ENCODE results near the gene C15orf39.
"Not testable (repeated sequence)": the region's sequence is repeated elsewhere in the genome, so short reads cannot be mapped to it uniquely, and the experiment has no call there.

Gene C15orf39

DNA sequence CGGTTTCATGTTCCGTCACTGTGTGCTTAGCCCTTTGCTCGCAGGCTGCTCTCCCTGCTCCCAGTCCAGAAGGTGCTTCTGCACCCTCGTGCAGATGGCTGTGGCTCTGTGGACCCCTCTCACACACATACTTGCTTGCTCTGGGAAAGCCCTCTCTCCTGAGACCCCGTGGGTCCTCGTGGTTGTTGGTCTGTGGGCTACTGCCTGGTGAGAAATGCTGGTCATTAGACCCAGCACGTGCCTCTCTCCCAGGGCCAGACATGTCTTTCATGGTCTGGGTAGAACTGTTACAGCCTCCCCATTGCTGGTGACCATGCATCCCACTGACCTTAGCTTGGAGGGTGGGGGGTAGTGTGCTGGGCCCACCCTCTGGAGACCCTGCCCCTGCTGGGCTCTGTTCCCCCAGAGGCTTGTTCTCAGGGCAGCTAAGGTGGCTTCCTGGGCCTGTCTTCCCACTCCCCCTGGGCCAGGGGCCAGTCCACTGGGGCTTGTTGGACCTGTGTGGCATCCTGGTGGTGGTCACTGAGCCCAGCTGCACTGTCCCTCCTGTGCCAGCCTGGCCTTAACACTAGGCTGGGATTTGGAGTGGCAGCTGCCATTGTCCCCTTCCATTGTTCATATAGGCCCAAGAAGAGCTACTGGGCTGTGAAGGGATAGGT, 10.6 kb downstream of the C15orf39 start:
- DNase-seq (ENCODE audit: low spot score): no peak

DNA sequence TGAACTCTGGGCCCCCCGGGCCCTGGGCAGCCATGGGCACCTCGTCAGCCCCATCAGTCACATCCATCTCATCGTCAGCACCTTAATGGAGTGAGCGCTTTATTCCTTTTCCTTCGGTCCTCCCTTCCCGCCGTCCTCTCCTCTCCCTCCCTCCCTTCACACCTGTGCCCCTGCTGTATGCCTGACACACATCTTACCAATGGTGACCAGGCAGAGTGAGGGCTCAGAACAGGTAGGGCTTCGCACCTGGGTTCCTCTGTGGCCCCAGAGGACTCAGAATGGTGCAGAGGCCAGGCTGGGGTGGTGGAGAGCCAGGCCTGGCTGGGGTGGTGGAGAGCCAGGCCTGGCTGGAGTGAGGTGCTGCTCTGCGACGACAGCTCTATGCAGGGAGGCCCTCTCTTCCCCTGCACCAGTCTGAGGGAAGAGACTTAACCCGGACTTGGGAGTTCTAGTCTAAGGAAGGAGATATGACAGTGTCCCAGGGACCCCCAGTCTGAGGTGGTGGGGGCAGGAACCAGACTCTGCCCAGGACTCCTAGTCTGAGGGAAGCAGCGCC, 11.6 kb downstream of the C15orf39 start:
- DNase-seq (ENCODE audit: low spot score): no peak

- DNase-seq (ENCODE audit: low spot score): no peak
These were observed 12.1 kb downstream of the C15orf39 start for GRCh38 chr15:75213768-75214221.

GRCh38 chr15:75214293-75215096, 12.8 kb downstream of the C15orf39 start:
- no peak for DNase-seq (ENCODE audit: low spot score)

GRCh38 chr15:75215107-75216004, 13.7 kb downstream of the C15orf39 start:
- DNase-seq (ENCODE audit: low spot score): no peak

DNA sequence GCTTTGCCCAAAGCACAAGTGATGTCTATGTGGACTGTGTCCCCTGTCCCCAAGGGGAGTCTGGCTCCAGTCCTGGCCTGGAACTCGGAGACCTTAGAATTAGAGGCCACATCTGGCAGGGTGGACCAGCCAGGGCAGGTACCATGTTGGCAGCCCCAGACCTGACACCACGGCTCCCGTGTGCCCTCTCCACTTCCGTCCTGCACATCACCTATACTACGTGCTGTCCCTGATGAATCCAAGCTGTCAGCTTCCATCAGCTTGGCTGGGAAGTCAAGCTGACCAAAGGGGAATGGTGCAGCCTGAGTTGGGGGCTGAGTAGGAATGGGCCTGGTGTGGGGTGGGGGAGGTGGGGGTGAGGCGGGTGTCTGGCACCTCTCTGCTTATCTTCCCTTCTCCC, 15.3 kb downstream of the C15orf39 start:
- DNase-seq (ENCODE audit: low spot score): no peak

DNA sequence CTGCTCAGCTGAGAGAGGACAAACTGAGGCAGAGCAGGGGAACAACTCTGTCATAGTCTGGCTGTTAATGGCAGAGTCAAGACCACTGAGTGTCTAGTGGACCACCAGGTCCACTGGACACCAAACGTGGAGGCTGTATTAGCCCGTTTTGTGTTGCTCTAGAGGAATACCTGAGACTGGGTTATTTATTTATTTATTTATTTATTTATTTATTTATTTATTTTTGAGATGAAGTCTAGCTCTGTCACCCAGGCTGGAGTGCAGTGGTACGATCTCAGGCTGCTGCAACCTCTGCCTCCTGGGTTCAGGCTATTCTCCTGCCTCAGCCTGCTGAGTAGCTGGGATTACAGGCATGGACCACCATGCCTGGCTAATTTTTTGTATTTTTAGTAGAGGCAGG, 15.9 kb downstream of the C15orf39 start:
- not testable (repeated sequence) for DNase-seq (ENCODE audit: low spot score)

DNA sequence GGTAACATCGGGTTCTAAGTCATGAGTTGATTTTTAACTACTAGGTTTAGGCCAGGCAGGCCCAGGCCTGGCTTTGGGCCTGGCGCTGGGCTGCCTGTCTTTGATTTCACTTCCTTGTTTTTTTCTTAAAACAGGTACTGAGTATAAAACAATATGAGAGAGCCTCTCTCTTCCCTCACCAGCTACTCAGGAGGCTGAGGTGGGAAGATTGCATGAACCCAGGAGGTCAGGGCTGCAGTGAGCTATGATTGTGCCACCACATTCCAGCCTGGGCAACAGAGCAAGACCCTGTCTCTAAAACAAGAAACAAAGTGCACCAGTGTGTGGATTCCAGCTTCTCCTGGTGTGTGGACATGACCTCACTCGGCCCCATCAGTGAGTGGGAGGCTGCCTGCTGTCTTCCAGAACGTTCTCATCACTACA, 17.8 kb downstream of the C15orf39 start:
- DNase-seq (ENCODE audit: low spot score): peak; percentile 29

DNA sequence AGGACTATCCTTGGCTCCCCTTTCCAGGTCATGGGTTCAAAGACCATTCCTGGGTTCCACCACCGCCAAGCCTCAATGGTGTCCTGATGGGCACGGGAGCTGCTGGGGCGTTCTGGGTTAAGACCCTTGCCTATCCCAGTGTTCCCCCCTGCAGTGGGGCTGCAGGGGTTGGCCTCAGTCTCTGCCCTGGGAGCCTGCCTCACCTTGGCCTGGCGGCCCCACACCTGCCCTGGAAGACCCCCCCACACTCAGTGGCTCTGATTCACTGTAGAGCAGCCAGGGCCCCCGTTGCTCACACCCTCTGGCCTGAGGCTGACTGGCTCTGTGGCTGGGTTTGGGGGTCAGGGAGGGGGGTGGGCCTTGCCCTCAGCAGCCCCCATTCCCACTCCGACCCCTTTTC, 22.0 kb downstream of the C15orf39 start:
- DNase-seq (ENCODE audit: low spot score): no peak

DNA sequence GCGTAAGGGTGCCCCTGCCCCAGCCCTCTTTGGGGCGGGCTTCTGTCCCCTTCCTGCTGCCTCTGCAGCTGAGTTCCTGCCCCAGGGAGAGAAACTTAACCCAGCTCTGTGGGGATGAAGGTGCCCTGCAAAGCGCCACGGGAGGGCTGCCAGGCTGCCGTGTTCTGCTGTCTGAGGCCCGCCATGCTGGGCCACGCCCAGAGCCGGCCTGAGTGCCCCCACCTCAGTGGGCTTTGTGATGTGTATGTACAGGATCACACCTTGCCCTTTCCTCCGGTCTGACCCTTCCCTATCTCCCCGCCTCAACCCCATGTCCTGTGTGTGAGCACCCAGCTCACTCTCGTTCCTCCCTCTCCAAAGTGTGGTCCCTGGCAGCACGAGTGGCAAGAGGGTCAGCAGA, 22.6 kb downstream of the C15orf39 start:
- DNase-seq (ENCODE audit: low spot score): no peak

DNA sequence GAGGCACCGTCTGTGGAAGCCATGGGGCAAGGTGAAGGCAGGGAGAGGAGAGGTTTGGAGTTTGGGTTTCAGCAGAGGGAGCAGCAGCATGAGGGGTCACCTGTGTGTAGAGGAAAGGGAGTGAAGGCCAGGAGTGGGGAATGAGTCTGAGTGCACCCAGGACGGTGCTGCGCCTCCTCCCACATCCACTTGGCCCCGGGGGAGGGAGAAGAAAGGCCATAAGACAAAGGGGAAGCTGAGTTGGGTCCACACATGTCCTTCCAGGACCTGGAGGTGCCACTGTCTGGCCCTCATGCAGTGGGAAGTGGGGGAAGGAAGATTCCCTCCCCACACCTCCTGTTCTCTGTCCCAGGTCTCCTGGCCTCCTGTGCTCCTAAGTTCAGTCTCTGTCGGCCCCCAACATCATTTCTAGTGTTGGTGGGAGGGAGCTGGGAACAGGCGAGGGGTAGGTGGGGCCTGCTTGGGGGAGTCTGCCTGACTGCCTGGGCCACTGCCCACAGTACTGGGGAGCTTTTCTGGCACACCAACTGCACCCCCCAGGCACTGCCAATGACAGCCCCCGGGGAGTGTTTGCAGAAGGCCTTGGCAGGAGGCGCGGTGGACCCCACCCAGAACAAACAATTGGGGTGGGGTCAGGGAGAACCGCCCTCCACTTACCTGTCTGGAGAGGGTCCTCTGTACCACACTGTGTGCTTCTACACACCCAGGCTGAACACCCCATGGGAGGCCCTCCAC, 23.6 kb downstream of the C15orf39 start:
- not testable (repeated sequence) for DNase-seq (ENCODE audit: low spot score)

GRCh38 chr15:75225951-75226732, 24.5 kb downstream of the C15orf39 start:
- no peak for DNase-seq (ENCODE audit: low spot score)

GRCh38 chr15:75227112-75227511, 25.4 kb downstream of the C15orf39 start:
- not testable (repeated sequence) for DNase-seq (ENCODE audit: low spot score)

- no peak for DNase-seq (ENCODE audit: low spot score)
These were observed 26.1 kb downstream of the C15orf39 start for GRCh38 chr15:75227663-75228280.

DNA sequence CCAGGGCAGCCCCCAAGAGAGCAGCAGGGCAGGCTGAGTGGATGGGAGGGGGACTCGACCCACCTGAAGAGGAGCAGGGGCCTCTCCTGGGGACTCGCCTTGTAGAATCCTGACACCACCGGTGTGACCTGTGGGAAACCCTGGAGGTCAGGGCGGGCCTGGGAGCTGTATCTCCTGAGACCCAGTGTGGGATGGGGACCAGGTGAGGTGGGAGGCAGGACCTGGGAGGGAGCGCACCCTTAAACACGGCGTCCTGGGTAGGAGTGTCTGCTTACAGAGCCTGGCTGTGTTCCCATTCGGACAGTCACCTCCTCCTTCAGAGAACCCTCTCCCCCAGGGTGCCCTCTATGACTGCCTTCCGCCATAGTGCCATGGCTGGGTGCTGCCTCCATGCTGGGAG, 27.1 kb downstream of the C15orf39 start:
- DNase-seq (ENCODE audit: low spot score): no peak

DNA sequence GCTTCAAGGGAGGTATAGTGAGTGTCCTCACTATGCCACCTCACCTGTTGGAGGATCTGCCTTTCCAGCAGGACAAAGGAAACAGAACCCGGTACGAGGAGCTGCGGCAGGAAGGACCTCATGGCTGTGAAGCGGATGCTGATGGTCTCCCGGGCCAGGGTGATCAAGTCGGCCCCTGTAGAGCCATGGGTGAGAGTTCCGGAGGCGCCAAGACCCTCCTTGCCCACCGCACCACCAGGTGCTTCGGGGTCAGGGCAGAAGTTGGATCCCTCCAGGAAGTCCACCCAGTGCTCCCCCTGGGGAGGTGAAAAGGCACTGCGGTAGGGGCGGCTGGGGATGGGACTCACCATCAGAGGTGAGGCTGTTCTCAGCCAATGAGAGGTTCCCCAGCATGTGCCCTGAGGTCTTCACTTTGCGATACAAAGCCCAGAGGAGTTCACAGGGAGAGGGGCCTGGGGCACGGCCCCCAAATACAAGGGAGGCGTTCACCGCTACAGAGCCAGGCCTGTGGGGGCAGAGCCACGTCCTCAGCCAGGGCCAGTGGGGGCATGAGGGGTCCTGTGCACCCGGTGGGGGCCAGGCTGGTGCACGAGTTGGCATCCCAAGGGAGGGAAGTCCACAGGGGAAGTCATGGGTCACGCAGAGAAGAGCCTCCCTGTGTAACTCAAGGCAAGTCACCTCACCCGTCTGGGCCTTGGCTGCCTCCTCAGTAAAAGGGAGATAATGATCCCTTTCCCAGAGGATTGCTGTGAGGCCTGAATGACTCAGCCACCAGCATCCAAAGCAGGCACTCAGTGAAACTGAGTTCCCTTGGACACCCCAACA, 27.7 kb downstream of the C15orf39 start:
- no peak for DNase-seq (ENCODE audit: low spot score)

GRCh38 chr15:75230016-75230343, 28.3 kb downstream of the C15orf39 start:
- no peak for DNase-seq (ENCODE audit: low spot score)

- peak; percentile 82 for DNase-seq (ENCODE audit: low spot score)
These were observed 29.1 kb downstream of the C15orf39 start for GRCh38 chr15:75230551-75231371.
